Measurements from ENCODE around the gene PLA2G4C.

PLA2G4C gene

GRCh38 chr19:48147597-48148175, 37.1 kb upstream of the PLA2G4C start:
- ChIA-PET CTCF (no interaction called here), POLR2A (ENCODE audit: low non-redundant PET) (no interaction called here)
- TF ChIP-seq CTCF (conservative IDR thresholded peaks at IDR 0.05; ENCODE audit: low read depth) = no peak
- DNase-seq (ENCODE audit: low spot score) = no peak
- H3K27ac ChIP-seq = no peak overlapping the region

GRCh38 chr19:48139053-48139452, 28.4 kb upstream of the PLA2G4C start:
- ChIA-PET CTCF (interaction anchor here (1.1 kb wide), 1 partner anchor 14 kb away, joined by 3 read pairs; no protein-coding TSS in a partner anchor), POLR2A (ENCODE audit: low non-redundant PET) (no interaction called here)
- TF ChIP-seq CTCF (conservative IDR thresholded peaks at IDR 0.05; ENCODE audit: low read depth) = no peak
- no peak for DNase-seq (ENCODE audit: low spot score)
- H3K27ac ChIP-seq = no peak overlapping the region

GRCh38 chr19:48137411-48137810, 26.8 kb upstream of the PLA2G4C start:
- no peak overlapping the region for H3K27ac ChIP-seq
- DNase-seq (ENCODE audit: low spot score) = no peak
- ChIA-PET CTCF (no interaction called here), POLR2A (ENCODE audit: low non-redundant PET) (no interaction called here)
- no peak for TF ChIP-seq CTCF (conservative IDR thresholded peaks at IDR 0.05; ENCODE audit: low read depth)

GRCh38 chr19:48136547-48136946, 25.9 kb upstream of the PLA2G4C start:
- H3K27ac ChIP-seq = no peak overlapping the region
- TF ChIP-seq CTCF (conservative IDR thresholded peaks at IDR 0.05; ENCODE audit: low read depth) = no peak
- CTCF ChIA-PET = no interaction called here
- DNase-seq (ENCODE audit: low spot score) = no peak
- POLR2A ChIA-PET (ENCODE audit: low non-redundant PET) = no interaction called here

- CTCF ChIA-PET = interaction anchor here (0.5 kb wide), 1 partner anchor 421 kb away, joined by 3 read pairs; no protein-coding TSS in a partner anchor
- TF ChIP-seq CTCF (conservative IDR thresholded peaks at IDR 0.05; ENCODE audit: low read depth) = no peak
- H3K27ac ChIP-seq = peak overlapping the region; percentile 20; the same call in 1 of the 2 replicates
- DNase-seq (ENCODE audit: low spot score) = peak; percentile 35
- POLR2A ChIA-PET (ENCODE audit: low non-redundant PET) = no interaction called here
Measured at GRCh38 chr19:48135411-48135810, 24.8 kb upstream of the PLA2G4C start.

GRCh38 chr19:48133094-48133493, 22.5 kb upstream of the PLA2G4C start:
- no peak for DNase-seq (ENCODE audit: low spot score)
- POLR2A ChIA-PET (ENCODE audit: low non-redundant PET) = no interaction called here
- CTCF ChIA-PET = no interaction called here

More at GRCh38 chr19:48133094-48133493, 22.5 kb upstream of the PLA2G4C start:
- H3K27ac ChIP-seq = no peak overlapping the region
- TF ChIP-seq CTCF (conservative IDR thresholded peaks at IDR 0.05; ENCODE audit: low read depth) = no peak

All from RWPE1 (cell line).